ENCODE measurements around the gene NEK10.
"Not testable (repeated sequence)": the region's sequence is repeated elsewhere in the genome, so short reads cannot be mapped to it uniquely, and the experiment has no call there.

The NEK10 gene

DNA sequence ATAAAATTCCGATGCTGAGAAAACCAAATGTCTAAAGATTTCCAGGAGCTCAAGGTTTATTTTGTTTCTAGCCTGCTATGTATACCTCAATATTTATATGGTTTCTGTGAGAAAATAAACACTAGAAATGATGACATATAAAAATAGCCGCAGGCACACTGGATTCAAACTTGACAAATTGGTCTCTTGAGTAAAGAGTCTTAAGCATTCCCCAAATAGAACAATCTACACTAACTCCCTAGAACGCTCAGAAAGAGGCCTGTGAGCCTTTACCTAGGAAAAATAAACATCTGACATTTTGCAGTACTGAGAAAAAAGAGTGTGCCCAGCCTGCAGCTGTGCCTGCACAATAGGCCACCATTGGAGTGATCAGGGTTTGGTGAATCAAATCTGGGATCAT is 75.2 kb downstream of the NEK10 start:
- DNase-seq (ENCODE audit: low spot score) = no peak
- Histone ChIP-seq H3K27ac (ENCODE audit: poor library complexity, severe bottlenecking) (no peak overlapping the region), H3K9me3 (ENCODE audit: severe bottlenecking) (no peaks in the 10 kb centered on the region), H3K4me1 (ENCODE audit: insufficient read depth, poor library complexity, severe bottlenecking) (no peaks in the 10 kb centered on the region), H3K4me3 (ENCODE audit: severe bottlenecking) (no peak overlapping the region), H3K27me3 (ENCODE audit: insufficient read depth, poor library complexity, severe bottlenecking) (no peaks in the 10 kb centered on the region), H3K36me3 (ENCODE audit: low read depth) (no peaks in the 10 kb centered on the region)
- TF ChIP-seq, protein P1, sequence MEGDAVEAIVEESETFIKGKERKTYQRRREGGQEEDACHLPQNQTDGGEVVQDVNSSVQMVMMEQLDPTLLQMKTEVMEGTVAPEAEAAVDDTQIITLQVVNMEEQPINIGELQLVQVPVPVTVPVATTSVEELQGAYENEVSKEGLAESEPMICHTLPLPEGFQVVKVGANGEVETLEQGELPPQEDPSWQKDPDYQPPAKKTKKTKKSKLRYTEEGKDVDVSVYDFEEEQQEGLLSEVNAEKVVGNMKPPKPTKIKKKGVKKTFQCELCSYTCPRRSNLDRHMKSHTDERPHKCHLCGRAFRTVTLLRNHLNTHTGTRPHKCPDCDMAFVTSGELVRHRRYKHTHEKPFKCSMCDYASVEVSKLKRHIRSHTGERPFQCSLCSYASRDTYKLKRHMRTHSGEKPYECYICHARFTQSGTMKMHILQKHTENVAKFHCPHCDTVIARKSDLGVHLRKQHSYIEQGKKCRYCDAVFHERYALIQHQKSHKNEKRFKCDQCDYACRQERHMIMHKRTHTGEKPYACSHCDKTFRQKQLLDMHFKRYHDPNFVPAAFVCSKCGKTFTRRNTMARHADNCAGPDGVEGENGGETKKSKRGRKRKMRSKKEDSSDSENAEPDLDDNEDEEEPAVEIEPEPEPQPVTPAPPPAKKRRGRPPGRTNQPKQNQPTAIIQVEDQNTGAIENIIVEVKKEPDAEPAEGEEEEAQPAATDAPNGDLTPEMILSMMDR (IDR thresholded peaks at IDR 0.05; ENCODE audit: poor library complexity, severe bottlenecking) = no peak
- ATAC-seq (ENCODE audit: low read depth) = no peak

GRCh38 chr3:27290760-27291159 is 78.4 kb downstream of the NEK10 start:
- Histone ChIP-seq H3K27ac (ENCODE audit: poor library complexity, severe bottlenecking) (no peak overlapping the region), H3K27me3 (ENCODE audit: insufficient read depth, poor library complexity, severe bottlenecking) (no peaks in the 10 kb centered on the region), H3K4me1 (ENCODE audit: insufficient read depth, poor library complexity, severe bottlenecking) (no peaks in the 10 kb centered on the region), H3K36me3 (ENCODE audit: low read depth) (no peaks in the 10 kb centered on the region), H3K4me3 (ENCODE audit: severe bottlenecking) (no peak overlapping the region), H3K9me3 (ENCODE audit: severe bottlenecking) (no peaks in the 10 kb centered on the region)
- DNase-seq (ENCODE audit: low spot score) = no peak
- TF ChIP-seq, protein P1 (IDR thresholded peaks at IDR 0.05; ENCODE audit: poor library complexity, severe bottlenecking) = no peak
- no peak for ATAC-seq (ENCODE audit: low read depth)

GRCh38 chr3:27289769-27290413 is 79.3 kb downstream of the NEK10 start:
- H3K36me3 ChIP-seq (ENCODE audit: low read depth) = no peaks in the 10 kb centered on the region

GRCh38 chr3:27287052-27287451 is 82.1 kb downstream of the NEK10 start:
- H3K36me3 ChIP-seq (ENCODE audit: low read depth) = no peaks in the 10 kb centered on the region
- no peak for DNase-seq (ENCODE audit: low spot score)
- TF ChIP-seq, protein P1 (IDR thresholded peaks at IDR 0.05; ENCODE audit: poor library complexity, severe bottlenecking) = no peak
- H3K27me3 ChIP-seq (ENCODE audit: insufficient read depth, poor library complexity, severe bottlenecking) = no peaks in the 10 kb centered on the region
- no peaks in the 10 kb centered on the region for H3K4me1 ChIP-seq (ENCODE audit: insufficient read depth, poor library complexity, severe bottlenecking)
- no peaks in the 10 kb centered on the region for H3K9me3 ChIP-seq (ENCODE audit: severe bottlenecking)
- no peak for ATAC-seq (ENCODE audit: low read depth)
- no peak overlapping the region for H3K4me3 ChIP-seq (ENCODE audit: severe bottlenecking)
- no peak overlapping the region for H3K27ac ChIP-seq (ENCODE audit: poor library complexity, severe bottlenecking)

More at GRCh38 chr3:27289769-27290413, 79.3 kb downstream of the NEK10 start:
- TF ChIP-seq, protein P1 (IDR thresholded peaks at IDR 0.05; ENCODE audit: poor library complexity, severe bottlenecking) = no peak
- no peak for ATAC-seq (ENCODE audit: low read depth)
- Histone ChIP-seq H3K27me3 (ENCODE audit: insufficient read depth, poor library complexity, severe bottlenecking) (no peaks in the 10 kb centered on the region), H3K4me3 (ENCODE audit: severe bottlenecking) (no peak overlapping the region), H3K9me3 (ENCODE audit: severe bottlenecking) (no peaks in the 10 kb centered on the region), H3K4me1 (ENCODE audit: insufficient read depth, poor library complexity, severe bottlenecking) (no peaks in the 10 kb centered on the region), H3K27ac (ENCODE audit: poor library complexity, severe bottlenecking) (no peak overlapping the region)
- no peak for DNase-seq (ENCODE audit: low spot score)

- H3K36me3 ChIP-seq (ENCODE audit: low read depth); DNase-seq (ENCODE audit: low spot score); H3K27me3 ChIP-seq (ENCODE audit: insufficient read depth, poor library complexity, severe bottlenecking); H3K4me3 ChIP-seq (ENCODE audit: severe bottlenecking); H3K9me3 ChIP-seq (ENCODE audit: severe bottlenecking); ATAC-seq (ENCODE audit: low read depth); H3K27ac ChIP-seq (ENCODE audit: poor library complexity, severe bottlenecking); H3K4me1 ChIP-seq (ENCODE audit: insufficient read depth, poor library complexity, severe bottlenecking): not testable (repeated sequence)
Measured at GRCh38 chr3:27286467-27286866, 82.7 kb downstream of the NEK10 start.
